ENCODE measurements around the gene PPP6R2.

PPP6R2 gene

GRCh38 chr22:50436841-50437341 is 93.8 kb downstream of the PPP6R2 start:
- TF ChIP-seq RAD21 (IDR thresholded peaks at IDR 0.05; ENCODE audit: low read depth) (no peak), ZBTB7A (IDR thresholded peaks at IDR 0.05; ENCODE audit: low read depth) (no peak), MAX (IDR thresholded peaks at IDR 0.05) (no peak), YY1 (IDR thresholded peaks at IDR 0.05; ENCODE audit: low read depth) (no peak), EP300 (IDR thresholded peaks at IDR 0.05; ENCODE audit: borderline replicate concordance) (no peak), CREB1 (IDR thresholded peaks at IDR 0.05; ENCODE audit: low read depth) (no peak), CEBPB (IDR thresholded peaks at IDR 0.05) (no peak), EGR1 (IDR thresholded peaks at IDR 0.05) (no peak)
- TF ChIP-seq, protein P1, sequence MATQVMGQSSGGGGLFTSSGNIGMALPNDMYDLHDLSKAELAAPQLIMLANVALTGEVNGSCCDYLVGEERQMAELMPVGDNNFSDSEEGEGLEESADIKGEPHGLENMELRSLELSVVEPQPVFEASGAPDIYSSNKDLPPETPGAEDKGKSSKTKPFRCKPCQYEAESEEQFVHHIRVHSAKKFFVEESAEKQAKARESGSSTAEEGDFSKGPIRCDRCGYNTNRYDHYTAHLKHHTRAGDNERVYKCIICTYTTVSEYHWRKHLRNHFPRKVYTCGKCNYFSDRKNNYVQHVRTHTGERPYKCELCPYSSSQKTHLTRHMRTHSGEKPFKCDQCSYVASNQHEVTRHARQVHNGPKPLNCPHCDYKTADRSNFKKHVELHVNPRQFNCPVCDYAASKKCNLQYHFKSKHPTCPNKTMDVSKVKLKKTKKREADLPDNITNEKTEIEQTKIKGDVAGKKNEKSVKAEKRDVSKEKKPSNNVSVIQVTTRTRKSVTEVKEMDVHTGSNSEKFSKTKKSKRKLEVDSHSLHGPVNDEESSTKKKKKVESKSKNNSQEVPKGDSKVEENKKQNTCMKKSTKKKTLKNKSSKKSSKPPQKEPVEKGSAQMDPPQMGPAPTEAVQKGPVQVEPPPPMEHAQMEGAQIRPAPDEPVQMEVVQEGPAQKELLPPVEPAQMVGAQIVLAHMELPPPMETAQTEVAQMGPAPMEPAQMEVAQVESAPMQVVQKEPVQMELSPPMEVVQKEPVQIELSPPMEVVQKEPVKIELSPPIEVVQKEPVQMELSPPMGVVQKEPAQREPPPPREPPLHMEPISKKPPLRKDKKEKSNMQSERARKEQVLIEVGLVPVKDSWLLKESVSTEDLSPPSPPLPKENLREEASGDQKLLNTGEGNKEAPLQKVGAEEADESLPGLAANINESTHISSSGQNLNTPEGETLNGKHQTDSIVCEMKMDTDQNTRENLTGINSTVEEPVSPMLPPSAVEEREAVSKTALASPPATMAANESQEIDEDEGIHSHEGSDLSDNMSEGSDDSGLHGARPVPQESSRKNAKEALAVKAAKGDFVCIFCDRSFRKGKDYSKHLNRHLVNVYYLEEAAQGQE (IDR thresholded peaks at IDR 0.05; ENCODE audit: low read depth): no peak

DNA sequence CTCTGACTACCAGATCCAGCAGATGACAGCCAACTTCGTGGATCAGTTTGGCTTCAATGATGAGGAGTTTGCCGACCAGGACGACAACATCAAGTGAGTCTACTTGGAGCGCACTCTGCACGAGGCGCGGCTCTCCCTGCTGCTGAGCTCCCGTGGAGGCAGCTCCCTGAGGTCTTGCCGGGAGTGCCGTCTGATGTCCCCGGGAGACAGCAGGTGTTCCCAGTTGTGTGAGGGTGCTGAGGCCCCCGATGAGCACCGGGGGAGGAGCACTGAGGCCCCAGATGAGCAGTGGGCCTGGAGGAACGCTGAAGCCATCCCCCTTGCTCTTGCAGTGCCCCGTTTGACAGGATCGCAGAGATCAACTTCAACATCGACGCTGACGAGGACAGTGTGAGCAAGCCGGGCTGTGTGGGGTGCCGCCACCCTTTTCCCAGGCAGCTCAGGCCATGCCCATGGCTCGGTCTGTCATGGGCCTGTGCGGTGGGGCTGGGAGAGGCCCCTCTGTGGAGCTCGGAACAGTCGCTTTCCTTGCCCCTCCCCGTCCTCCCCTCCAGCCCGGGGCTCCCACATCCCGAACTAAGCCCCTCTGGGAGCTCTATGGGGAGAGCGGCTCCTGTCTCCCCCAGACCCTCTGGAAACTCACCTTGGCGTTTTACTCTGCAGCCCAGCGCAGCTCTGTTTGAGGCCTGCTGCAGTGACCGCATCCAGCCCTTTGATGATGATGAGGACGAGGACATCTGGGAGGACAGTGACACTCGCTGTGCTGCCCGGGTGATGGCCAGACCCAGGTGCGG is 94.6 kb downstream of the PPP6R2 start:
- TF ChIP-seq ZBTB7A (IDR thresholded peaks at IDR 0.05; ENCODE audit: low read depth) (no peak), EP300 (IDR thresholded peaks at IDR 0.05; ENCODE audit: borderline replicate concordance) (no peak), CEBPB (IDR thresholded peaks at IDR 0.05) (no peak), FOXM1 (IDR thresholded peaks at IDR 0.05; ENCODE audit: borderline replicate concordance, low read depth) (no peak), TEAD4 (IDR thresholded peaks at IDR 0.05) (no peak), CREB1 (IDR thresholded peaks at IDR 0.05; ENCODE audit: low read depth) (no peak), RAD21 (IDR thresholded peaks at IDR 0.05; ENCODE audit: low read depth) (no peak), NFIC (IDR thresholded peaks at IDR 0.05) (no peak)
- TF ChIP-seq, protein P1 (IDR thresholded peaks at IDR 0.05; ENCODE audit: low read depth): no peak

GRCh38 chr22:50438305-50439275 is 95.5 kb downstream of the PPP6R2 start:
- TF ChIP-seq MAX (IDR thresholded peaks at IDR 0.05) (no peak), FOXM1 (IDR thresholded peaks at IDR 0.05; ENCODE audit: borderline replicate concordance, low read depth) (no peak), ZBTB7A (IDR thresholded peaks at IDR 0.05; ENCODE audit: low read depth) (no peak), TCF12 (IDR thresholded peaks at IDR 0.05; ENCODE audit: low read depth) (no peak), EP300 (IDR thresholded peaks at IDR 0.05; ENCODE audit: borderline replicate concordance) (no peak), TEAD4 (IDR thresholded peaks at IDR 0.05) (no peak), RAD21 (IDR thresholded peaks at IDR 0.05; ENCODE audit: low read depth) (no peak), EGR1 (IDR thresholded peaks at IDR 0.05) (no peak), YY1 (IDR thresholded peaks at IDR 0.05; ENCODE audit: low read depth) (no peak)
- TF ChIP-seq, protein P2, sequence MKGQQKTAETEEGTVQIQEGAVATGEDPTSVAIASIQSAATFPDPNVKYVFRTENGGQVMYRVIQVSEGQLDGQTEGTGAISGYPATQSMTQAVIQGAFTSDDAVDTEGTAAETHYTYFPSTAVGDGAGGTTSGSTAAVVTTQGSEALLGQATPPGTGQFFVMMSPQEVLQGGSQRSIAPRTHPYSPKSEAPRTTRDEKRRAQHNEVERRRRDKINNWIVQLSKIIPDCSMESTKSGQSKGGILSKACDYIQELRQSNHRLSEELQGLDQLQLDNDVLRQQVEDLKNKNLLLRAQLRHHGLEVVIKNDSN (IDR thresholded peaks at IDR 0.05): no peak
- TF ChIP-seq, protein P1 (IDR thresholded peaks at IDR 0.05; ENCODE audit: low read depth): no peak

DNA sequence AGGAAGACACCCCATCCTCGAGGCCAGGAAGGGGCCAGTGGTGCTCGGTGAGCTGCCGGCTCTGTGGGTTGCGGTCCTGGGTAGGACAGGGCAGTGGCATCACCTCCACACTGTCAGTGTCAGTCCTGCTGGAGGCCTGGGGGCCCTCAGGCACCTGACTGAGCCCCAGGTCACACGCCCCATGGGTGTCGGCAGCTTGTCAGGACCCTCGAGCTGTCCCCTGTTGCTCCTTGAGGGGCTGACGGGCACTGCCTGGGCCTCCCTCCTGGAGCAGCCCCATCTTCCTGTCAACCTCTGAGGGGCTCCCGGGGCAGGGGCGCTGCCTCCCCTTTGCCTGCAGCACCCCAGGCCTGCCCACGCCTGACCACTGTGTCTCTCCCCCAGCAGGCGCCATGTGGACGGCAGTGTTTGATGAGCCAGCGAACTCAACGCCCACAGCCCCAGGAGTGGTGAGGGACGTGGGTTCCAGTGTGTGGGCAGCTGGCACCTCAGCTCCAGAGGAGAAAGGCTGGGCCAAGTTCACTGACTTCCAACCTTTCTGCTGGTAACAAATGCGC is 96.3 kb downstream of the PPP6R2 start:
- TF ChIP-seq ZBTB7A (IDR thresholded peaks at IDR 0.05; ENCODE audit: low read depth) (no peak), EP300 (IDR thresholded peaks at IDR 0.05; ENCODE audit: borderline replicate concordance) (no peak), TEAD4 (IDR thresholded peaks at IDR 0.05) (no peak), TAF1 (IDR thresholded peaks at IDR 0.05; ENCODE audit: low read depth) (no peak), TCF12 (IDR thresholded peaks at IDR 0.05; ENCODE audit: low read depth) (no peak), NFIC (IDR thresholded peaks at IDR 0.05) (no peak), YY1 (IDR thresholded peaks at IDR 0.05; ENCODE audit: low read depth) (no peak), EGR1 (IDR thresholded peaks at IDR 0.05) (no peak), MAX (IDR thresholded peaks at IDR 0.05) (no peak), CREB1 (IDR thresholded peaks at IDR 0.05; ENCODE audit: low read depth) (no peak), FOXM1 (IDR thresholded peaks at IDR 0.05; ENCODE audit: borderline replicate concordance, low read depth) (no peak), RAD21 (IDR thresholded peaks at IDR 0.05; ENCODE audit: low read depth) (no peak), CEBPB (IDR thresholded peaks at IDR 0.05) (no peak)
- TF ChIP-seq, protein P1 (IDR thresholded peaks at IDR 0.05; ENCODE audit: low read depth): no peak
- TF ChIP-seq, protein P2 (IDR thresholded peaks at IDR 0.05): no peak
